PC-3 (cell line): ENCODE data around the gene LRFN4. TPM values are rescaled to one million over a fixed set of nuclear protein-coding genes. Genes with fewer than 3 reads are reported as not detected.

Source experiments
- ATAC-seq: fragments of 200-7000 bp; cut with Tn5 transposase; 2 replicates; pipeline ENCODE4 v1.9.1; 2020; ENCODE audit warnings: mild to moderate bottlenecking, moderate library complexity
- BruUV-seq: library from RNA; stranded (reverse); fragments of 400-500 nt; replicated peaks from 2 replicates; lab custom pipeline; 2021; lab: Mats Ljungman, UMichigan
- CTCF ChIA-PET: fragments of 300-600 bp; sonication (Branson Sonifier 250); formaldehyde crosslinking; loops from one replicate; lab custom pipeline; 2022; ENCODE audit warnings: antibody characterized with exemption; lab: Charles Lee
- POLR2A ChIA-PET: fragments of 300-600 bp; sonication (Branson Sonifier 250); formaldehyde crosslinking; loops from one replicate; lab custom pipeline; 2022; ENCODE audit warnings: antibody characterized with exemption; ENCODE audit not compliant: unreplicated experiment; lab: Charles Lee
- DNase-seq: peaks from one replicate; pipeline ENCODE4 v3.0.0-alpha.2; 2015
- H2AFZ ChIP-seq: fragments of 300-600 bp; sonication (generic); 2 replicates; pipeline ENCODE4 v1.6.0; 2016; ENCODE audit warnings: antibody characterized with exemption, low read length
- H3F3A ChIP-seq: fragments of 300-600 bp; sonication (generic); one replicate; pipeline ENCODE4 v1.6.0; 2017; ENCODE audit warnings: antibody characterized with exemption, low read length, control low read depth, mild to moderate bottlenecking; ENCODE audit not compliant: unreplicated experiment
- H3K27ac ChIP-seq: fragments of 300-600 bp; sonication (generic); 2 replicates; pipeline ENCODE4 v1.5.1; 2016; ENCODE audit warnings: mild to moderate bottlenecking, low read length
- H3K27me3 ChIP-seq: fragments of 300-600 bp; sonication (generic); 2 replicates; pipeline ENCODE4 v1.6.1; 2016; ENCODE audit warnings: low read length, mixed read lengths
- H3K36me3 ChIP-seq: fragments of 300-600 bp; sonication (generic); 2 replicates; pipeline ENCODE4 v1.6.1; 2016; ENCODE audit warnings: low read depth, mixed run types, low read length, mixed read lengths
- H3K4me1 ChIP-seq: fragments of 300-600 bp; sonication (generic); 2 replicates; pipeline ENCODE4 v1.5.1; 2016; ENCODE audit warnings: low read length; ENCODE audit not compliant: insufficient read depth
- H3K4me2 ChIP-seq: fragments of 300-600 bp; sonication (generic); 2 replicates; pipeline ENCODE4 v1.6.0; 2016; ENCODE audit warnings: low read length
- H3K4me3 ChIP-seq: fragments of 300-600 bp; sonication (generic); 2 replicates; pipeline ENCODE4 v1.5.1; 2016; ENCODE audit warnings: mild to moderate bottlenecking, low read length, mixed read lengths
- H3K79me2 ChIP-seq: fragments of 300-600 bp; sonication (generic); 2 replicates; pipeline ENCODE4 v1.6.1; 2017; ENCODE audit warnings: low read length, mixed read lengths
- H3K9ac ChIP-seq: fragments of 300-600 bp; sonication (generic); 2 replicates; pipeline ENCODE4 v1.6.0; 2016; ENCODE audit warnings: mild to moderate bottlenecking, low read length
- H3K9me2 ChIP-seq: fragments of 300-600 bp; sonication (generic); replicated peaks from 2 replicates; pipeline ENCODE4 v1.6.1; 2016; ENCODE audit warnings: mixed run types, low read length, mixed read lengths
- H3K9me3 ChIP-seq: fragments of 300-600 bp; sonication (generic); 2 replicates; pipeline ENCODE4 v1.6.1; 2016; ENCODE audit warnings: low read length, mixed read lengths
- H4K20me1 ChIP-seq: fragments of 300-600 bp; sonication (generic); 2 replicates; pipeline ENCODE4 v1.6.1; 2016; ENCODE audit warnings: low read length, mixed read lengths
- CTCF ChIP-seq: fragments of 300-600 bp; sonication (generic); conservative IDR thresholded peaks from 2 replicates; pipeline ENCODE4 v1.5.1; 2017; ENCODE audit warnings: antibody characterized with exemption, low read depth, mild to moderate bottlenecking, low read length
- EZH2 ChIP-seq: fragments of 300-600 bp; sonication (generic); IDR thresholded peaks from one replicate; pipeline ENCODE4 v1.6.1; 2017; ENCODE audit warnings: antibody characterized with exemption, mild to moderate bottlenecking, low read length; ENCODE audit not compliant: unreplicated experiment
- EZH2phosphoT487 ChIP-seq: fragments of 300-600 bp; sonication (generic); IDR thresholded peaks from 2 replicates; pipeline ENCODE4 v1.6.1; 2018; ENCODE audit warnings: mild to moderate bottlenecking, antibody characterized with exemption, low read length, borderline replicate concordance
- intact Hi-C: fragments of 100-400 bp; cut with micrococcal nuclease; formaldehyde crosslinking; loops from 2 replicates; pipeline ENCODE4 v1.9.0; 2023
- total RNA-seq: library from RNA; depleted of rRNA; stranded (reverse); fragments of >200 nt; gene quantifications from 2 replicates; pipeline ENCODE4 v1.2.3, GENCODE V29; 2014

Gene LRFN4
- total RNA-seq, 1 experiment from 2014 or later = 64.4 TPM

- no peak overlapping the region for H3K4me3 ChIP-seq
- CTCF ChIA-PET = interaction anchor here (0.6 kb wide), 1 partner anchor 10 kb away, joined by 3 read pairs; no protein-coding TSS in a partner anchor
- TF ChIP-seq EZH2 (no peak), CTCF (peak; percentile 17; the same call in 1 of the 2 replicates)
- BruUV-seq = no TSS peak
- intact Hi-C loops = no loop called here
- H4K20me1 ChIP-seq = no peaks in the 10 kb centered on the region
- peaks cover 35% of the 10 kb centered on the region for H3K4me1 ChIP-seq
- no peak overlapping the region for H3K4me2 ChIP-seq
- H3K9me3 ChIP-seq = no peaks in the 10 kb centered on the region
- peaks cover 45% of the 10 kb centered on the region for H3K79me2 ChIP-seq
- no peaks in the 10 kb centered on the region for H3F3A ChIP-seq
- H3K27ac ChIP-seq = no peak overlapping the region
- H3K9me2 ChIP-seq = no peaks in the 10 kb centered on the region
- POLR2A ChIA-PET = no interaction called here
- no peak overlapping the region for H3K9ac ChIP-seq
- H3K36me3 ChIP-seq = peaks cover 21% of the 10 kb centered on the region
- no peak overlapping the region for H2AFZ ChIP-seq
- no peak for DNase-seq
- ATAC-seq = no peak
- H3K27me3 ChIP-seq = no peaks in the 10 kb centered on the region
Measured at GRCh38 chr11:66845876-66846212, 11.0 kb upstream of the LRFN4 start.

DNA sequence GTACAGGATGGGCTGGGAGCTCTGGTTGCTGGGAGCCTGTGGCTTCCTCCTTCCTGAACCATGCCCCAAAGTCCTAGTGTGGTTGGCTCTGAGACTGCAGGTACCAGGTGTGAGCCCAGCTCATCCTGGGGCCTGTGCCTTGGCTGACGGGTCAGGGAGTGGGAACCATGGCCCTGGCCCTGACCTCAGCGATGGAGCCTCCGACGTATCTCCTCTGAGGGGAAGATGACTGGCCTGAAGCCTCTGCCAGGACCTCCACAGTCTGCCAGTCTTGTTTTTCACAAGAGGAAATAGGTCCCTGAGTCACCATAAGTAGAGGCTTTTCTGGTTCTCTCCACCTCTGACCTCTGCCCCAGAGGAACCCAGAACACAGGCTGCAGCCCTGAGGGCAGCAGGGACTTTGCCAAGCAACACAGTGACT lies 10.2 kb upstream of the LRFN4 start:
- intact Hi-C loops = no loop called here
- CTCF ChIA-PET = interaction anchor here (0.6 kb wide), 1 partner anchor 9 kb away, joined by 3 read pairs; no protein-coding TSS in a partner anchor
- no TSS peak for BruUV-seq

More for the DNA sequence above, 10.2 kb upstream of the LRFN4 start:
- ATAC-seq (no peak), DNase-seq (peak; percentile 61)
- Histone ChIP-seq H3K4me3 (no peak overlapping the region), H2AFZ (no peak overlapping the region), H3K27me3 (no peaks in the 10 kb centered on the region), H3F3A (no peaks in the 10 kb centered on the region), H3K79me2 (peaks cover 41% of the 10 kb centered on the region), H3K4me2 (no peak overlapping the region), H3K27ac (0 out of 2 replicates have a peak overlapping the region, but pooled peaks have one; percentile 2), H3K9ac (no peak overlapping the region), H3K36me3 (peaks cover 21% of the 10 kb centered on the region), H3K4me1 (peaks cover 33% of the 10 kb centered on the region), H3K9me3 (no peaks in the 10 kb centered on the region), H4K20me1 (no peaks in the 10 kb centered on the region), H3K9me2 (no peaks in the 10 kb centered on the region)
- POLR2A ChIA-PET = no interaction called here
- TF ChIP-seq CTCF = no peak
- no peak for TF ChIP-seq EZH2
- no peak for TF ChIP-seq EZH2phosphoT487
